ENCODE data around the gene TALDO1.

- TF ChIP-seq MAX (IDR thresholded peaks at IDR 0.05), result peak; percentile 27; the same call in 1 of the 2 replicates
- TF ChIP-seq EGR1 (IDR thresholded peaks at IDR 0.05), result no peak
- no peak for TF ChIP-seq REST (IDR thresholded peaks at IDR 0.05; ENCODE audit: low read depth)
- TF ChIP-seq RAD21 (IDR thresholded peaks at IDR 0.05; ENCODE audit: low read depth), result no peak
- no peak for TF ChIP-seq YY1 (IDR thresholded peaks at IDR 0.05; ENCODE audit: low read depth)
- TF ChIP-seq TEAD4 (IDR thresholded peaks at IDR 0.05), result no peak; the same call in 1 of the 2 replicates
- TF ChIP-seq ZBTB7A (IDR thresholded peaks at IDR 0.05; ENCODE audit: low read depth), result no peak
- TF ChIP-seq CEBPB (IDR thresholded peaks at IDR 0.05), result no peak
- TF ChIP-seq USF1 (IDR thresholded peaks at IDR 0.05), result no peak
- no peak for TF ChIP-seq FOXM1 (IDR thresholded peaks at IDR 0.05; ENCODE audit: borderline replicate concordance, low read depth)
- TF ChIP-seq TCF12 (IDR thresholded peaks at IDR 0.05; ENCODE audit: low read depth), result no peak
- no peak for TF ChIP-seq NFIC (IDR thresholded peaks at IDR 0.05)
- no peak for TF ChIP-seq TAF1 (IDR thresholded peaks at IDR 0.05; ENCODE audit: low read depth)
Measured at GRCh38 chr11:763073-763463, 15.8 kb downstream of the TALDO1 start.

Data from Ishikawa (cell line).